Activated naive CD8-positive, alpha-beta T cell treated with anti-CD3 and anti-CD28 coated beads, Interleukin-2, amount 50 U/mL, for 24 hours (primary cell): ENCODE results near the gene PLA2R1.

Experiments
- ATAC-seq: fragments of 150-1000 bp; cut with Tn5 transposase; one replicate; pipeline ENCODE4 v1.10.0; 2021
- DNase-seq: peaks from one replicate; pipeline ENCODE4 v3.0.0; 2021
- H3K27ac Mint-ChIP-seq: one replicate; pipeline ENCODE4 v1.8.0; 2021; ENCODE audit warnings: mild to moderate bottlenecking, mixed read lengths
- H3K27me3 Mint-ChIP-seq: one replicate; pipeline ENCODE4 v1.8.0; 2021; ENCODE audit warnings: mixed read lengths
- H3K36me3 Mint-ChIP-seq: one replicate; pipeline ENCODE4 v1.8.0; 2021; ENCODE audit warnings: low read depth, mixed read lengths
- H3K4me1 Mint-ChIP-seq: one replicate; pipeline ENCODE4 v1.8.0; 2021; ENCODE audit warnings: mixed read lengths
- H3K4me3 Mint-ChIP-seq: one replicate; pipeline ENCODE4 v1.8.0; 2021; ENCODE audit warnings: mild to moderate bottlenecking, moderate library complexity, mixed read lengths
- H3K9me3 Mint-ChIP-seq: one replicate; pipeline ENCODE4 v1.8.0; 2021; ENCODE audit warnings: mixed read lengths

PLA2R1 gene

GRCh38 chr2:160033732-160034392 is 28.6 kb downstream of the PLA2R1 start:
- ATAC-seq, result no peak

GRCh38 chr2:160029270-160029628 is 33.2 kb downstream of the PLA2R1 start:
- no peak for DNase-seq
- no peak overlapping the region for H3K4me3 Mint-ChIP-seq
- no peaks in the 10 kb centered on the region for H3K9me3 Mint-ChIP-seq
- H3K27ac Mint-ChIP-seq, result no peak overlapping the region
- H3K27me3 Mint-ChIP-seq, result peaks cover 2% of the 10 kb centered on the region
- ATAC-seq, result no peak
- H3K4me1 Mint-ChIP-seq, result no peaks in the 10 kb centered on the region
- H3K36me3 Mint-ChIP-seq, result no peaks in the 10 kb centered on the region

More at GRCh38 chr2:160033732-160034392, 28.6 kb downstream of the PLA2R1 start:
- no peaks in the 10 kb centered on the region for H3K4me1 Mint-ChIP-seq
- H3K27me3 Mint-ChIP-seq, result no peaks in the 10 kb centered on the region
- no peak for DNase-seq
- no peak overlapping the region for H3K4me3 Mint-ChIP-seq
- H3K36me3 Mint-ChIP-seq, result no peaks in the 10 kb centered on the region
- H3K9me3 Mint-ChIP-seq, result no peaks in the 10 kb centered on the region
- no peak overlapping the region for H3K27ac Mint-ChIP-seq

GRCh38 chr2:160028431-160029269 is 33.8 kb downstream of the PLA2R1 start:
- Mint-ChIP-seq H3K4me3 (no peak overlapping the region), H3K9me3 (no peaks in the 10 kb centered on the region), H3K36me3 (no peaks in the 10 kb centered on the region), H3K4me1 (no peaks in the 10 kb centered on the region), H3K27ac (no peak overlapping the region), H3K27me3 (peaks cover 2% of the 10 kb centered on the region)
- DNase-seq (no peak), ATAC-seq (no peak)

GRCh38 chr2:160022162-160022561 is 40.3 kb downstream of the PLA2R1 start:
- Mint-ChIP-seq H3K4me1 (no peaks in the 10 kb centered on the region), H3K27me3 (peaks cover 11% of the 10 kb centered on the region), H3K27ac (no peak overlapping the region), H3K9me3 (peaks cover 15% of the 10 kb centered on the region), H3K4me3 (no peak overlapping the region), H3K36me3 (no peaks in the 10 kb centered on the region)
- ATAC-seq (no peak), DNase-seq (no peak)

GRCh38 chr2:160019374-160020090 is 42.9 kb downstream of the PLA2R1 start:
- Mint-ChIP-seq H3K4me3 (no peak overlapping the region), H3K36me3 (no peaks in the 10 kb centered on the region), H3K27me3 (peaks cover 19% of the 10 kb centered on the region), H3K9me3 (peaks cover 15% of the 10 kb centered on the region), H3K27ac (no peak overlapping the region), H3K4me1 (no peaks in the 10 kb centered on the region)
- DNase-seq (no peak), ATAC-seq (no peak)

- Mint-ChIP-seq H3K9me3 (no peaks in the 10 kb centered on the region), H3K36me3 (no peaks in the 10 kb centered on the region), H3K27me3 (peaks cover 14% of the 10 kb centered on the region), H3K27ac (no peak overlapping the region), H3K4me3 (no peak overlapping the region), H3K4me1 (no peaks in the 10 kb centered on the region)
- DNase-seq (no peak), ATAC-seq (no peak)
These were observed 46.7 kb downstream of the PLA2R1 start for GRCh38 chr2:160015746-160016145.

GRCh38 chr2:160014227-160014626 is 48.2 kb downstream of the PLA2R1 start:
- no peak overlapping the region for H3K27ac Mint-ChIP-seq
- DNase-seq, result no peak

GRCh38 chr2:160010361-160011145 is 51.9 kb downstream of the PLA2R1 start:
- H3K4me1 Mint-ChIP-seq, result no peaks in the 10 kb centered on the region
- H3K9me3 Mint-ChIP-seq, result no peaks in the 10 kb centered on the region
- no peaks in the 10 kb centered on the region for H3K36me3 Mint-ChIP-seq
- ATAC-seq, result no peak
- H3K4me3 Mint-ChIP-seq, result no peak overlapping the region
- H3K27ac Mint-ChIP-seq, result no peak overlapping the region
- no peak for DNase-seq
- peaks cover 10% of the 10 kb centered on the region for H3K27me3 Mint-ChIP-seq

More at GRCh38 chr2:160014227-160014626, 48.2 kb downstream of the PLA2R1 start:
- Mint-ChIP-seq H3K4me1 (no peaks in the 10 kb centered on the region), H3K4me3 (no peak overlapping the region), H3K27me3 (peaks cover 17% of the 10 kb centered on the region), H3K9me3 (no peaks in the 10 kb centered on the region), H3K36me3 (no peaks in the 10 kb centered on the region)
- no peak for ATAC-seq

- Mint-ChIP-seq H3K27me3 (peaks cover 7% of the 10 kb centered on the region), H3K4me3 (no peak overlapping the region), H3K4me1 (no peaks in the 10 kb centered on the region), H3K27ac (no peak overlapping the region), H3K9me3 (no peaks in the 10 kb centered on the region), H3K36me3 (no peaks in the 10 kb centered on the region)
- DNase-seq (no peak), ATAC-seq (no peak)
These were observed 55.3 kb downstream of the PLA2R1 start for GRCh38 chr2:160007111-160007510.

- no peak for DNase-seq
- Mint-ChIP-seq H3K36me3 (no peaks in the 10 kb centered on the region), H3K4me1 (no peaks in the 10 kb centered on the region), H3K27me3 (peaks cover 7% of the 10 kb centered on the region), H3K9me3 (no peaks in the 10 kb centered on the region), H3K4me3 (no peak overlapping the region), H3K27ac (no peak overlapping the region)
- no peak for ATAC-seq
These were observed 55.9 kb downstream of the PLA2R1 start for GRCh38 chr2:160006475-160006874.

GRCh38 chr2:160005908-160006307 is 56.5 kb downstream of the PLA2R1 start:
- Mint-ChIP-seq H3K9me3 (no peaks in the 10 kb centered on the region), H3K27me3 (peaks cover 7% of the 10 kb centered on the region), H3K4me3 (no peak overlapping the region), H3K27ac (no peak overlapping the region), H3K4me1 (no peaks in the 10 kb centered on the region), H3K36me3 (no peaks in the 10 kb centered on the region)
- ATAC-seq (no peak), DNase-seq (no peak)

- no peak for DNase-seq
- peaks cover 7% of the 10 kb centered on the region for H3K27me3 Mint-ChIP-seq
- H3K4me3 Mint-ChIP-seq, result no peak overlapping the region
- no peak overlapping the region for H3K27ac Mint-ChIP-seq
- no peak for ATAC-seq
- no peaks in the 10 kb centered on the region for H3K36me3 Mint-ChIP-seq
- no peaks in the 10 kb centered on the region for H3K9me3 Mint-ChIP-seq
- H3K4me1 Mint-ChIP-seq, result no peaks in the 10 kb centered on the region
These were observed 56.9 kb downstream of the PLA2R1 start for GRCh38 chr2:160005476-160005875.

GRCh38 chr2:159998961-159999360 is 63.5 kb downstream of the PLA2R1 start:
- no peak for DNase-seq
- Mint-ChIP-seq H3K9me3 (peaks cover 4% of the 10 kb centered on the region), H3K27me3 (peaks cover 18% of the 10 kb centered on the region), H3K36me3 (no peaks in the 10 kb centered on the region), H3K4me3 (no peak overlapping the region), H3K4me1 (no peaks in the 10 kb centered on the region), H3K27ac (no peak overlapping the region)
- no peak for ATAC-seq

- no peak overlapping the region for H3K27ac Mint-ChIP-seq
- DNase-seq, result no peak
- H3K36me3 Mint-ChIP-seq, result no peaks in the 10 kb centered on the region
- H3K4me1 Mint-ChIP-seq, result no peaks in the 10 kb centered on the region
- no peak overlapping the region for H3K4me3 Mint-ChIP-seq
- H3K9me3 Mint-ChIP-seq, result peaks cover 4% of the 10 kb centered on the region
- peaks cover 14% of the 10 kb centered on the region for H3K27me3 Mint-ChIP-seq
- no peak for ATAC-seq
These were observed 64.2 kb downstream of the PLA2R1 start for GRCh38 chr2:159998243-159998642.
